GM20000 (cell line): ENCODE measurements around the gene CHMP1A.

ENCODE experiments used
- DNase-seq: peaks from one replicate; pipeline ENCODE4 v3.0.0; 2012; ENCODE audit warnings: low spot score
- TF ChIP-seq, protein P1 (sequence below): IDR thresholded peaks from 2 replicates; pipeline ENCODE4 v1.5.1; 2012; ENCODE audit warnings: mild to moderate bottlenecking, control low read depth; ENCODE audit errors: extremely low read depth, missing control alignments

CHMP1A gene

GRCh38 chr16:89621698-89622409, 35.7 kb downstream of the CHMP1A start:
- no peak for DNase-seq
- TF ChIP-seq, protein P1, sequence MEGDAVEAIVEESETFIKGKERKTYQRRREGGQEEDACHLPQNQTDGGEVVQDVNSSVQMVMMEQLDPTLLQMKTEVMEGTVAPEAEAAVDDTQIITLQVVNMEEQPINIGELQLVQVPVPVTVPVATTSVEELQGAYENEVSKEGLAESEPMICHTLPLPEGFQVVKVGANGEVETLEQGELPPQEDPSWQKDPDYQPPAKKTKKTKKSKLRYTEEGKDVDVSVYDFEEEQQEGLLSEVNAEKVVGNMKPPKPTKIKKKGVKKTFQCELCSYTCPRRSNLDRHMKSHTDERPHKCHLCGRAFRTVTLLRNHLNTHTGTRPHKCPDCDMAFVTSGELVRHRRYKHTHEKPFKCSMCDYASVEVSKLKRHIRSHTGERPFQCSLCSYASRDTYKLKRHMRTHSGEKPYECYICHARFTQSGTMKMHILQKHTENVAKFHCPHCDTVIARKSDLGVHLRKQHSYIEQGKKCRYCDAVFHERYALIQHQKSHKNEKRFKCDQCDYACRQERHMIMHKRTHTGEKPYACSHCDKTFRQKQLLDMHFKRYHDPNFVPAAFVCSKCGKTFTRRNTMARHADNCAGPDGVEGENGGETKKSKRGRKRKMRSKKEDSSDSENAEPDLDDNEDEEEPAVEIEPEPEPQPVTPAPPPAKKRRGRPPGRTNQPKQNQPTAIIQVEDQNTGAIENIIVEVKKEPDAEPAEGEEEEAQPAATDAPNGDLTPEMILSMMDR = no peak

DNA sequence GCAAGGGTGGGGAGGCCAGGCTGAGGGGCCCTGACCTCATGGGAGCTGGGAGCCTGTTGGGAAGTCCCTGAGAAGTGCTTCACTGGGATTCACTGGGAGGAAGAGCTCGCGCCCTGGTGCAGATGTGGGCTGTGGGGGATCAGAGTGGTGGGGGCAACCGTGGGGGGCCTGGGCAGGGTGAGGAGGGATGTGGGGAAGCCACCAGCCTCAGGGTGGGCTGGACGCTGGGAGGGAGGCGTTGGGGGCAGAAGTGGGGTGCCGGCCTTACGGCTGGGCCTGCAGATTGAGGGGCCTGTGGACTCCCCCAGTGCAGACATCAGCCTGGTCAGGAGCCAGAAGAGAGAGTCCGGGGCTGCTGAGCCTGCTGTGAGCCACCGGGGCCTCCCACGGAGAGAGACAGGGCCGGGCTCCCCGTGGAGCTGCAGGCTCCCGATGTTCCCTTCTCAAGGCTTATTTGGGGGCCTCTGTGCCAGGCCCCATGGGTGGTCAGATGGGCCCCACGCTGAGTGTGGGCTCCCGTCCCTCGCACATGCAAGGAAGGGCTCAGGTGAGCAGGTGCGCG, 36.3 kb downstream of the CHMP1A start:
- no peak for DNase-seq
- TF ChIP-seq, protein P1 = no peak

GRCh38 chr16:89620406-89620841, 37.1 kb downstream of the CHMP1A start:
- DNase-seq = no peak
- TF ChIP-seq, protein P1 = no peak

DNA sequence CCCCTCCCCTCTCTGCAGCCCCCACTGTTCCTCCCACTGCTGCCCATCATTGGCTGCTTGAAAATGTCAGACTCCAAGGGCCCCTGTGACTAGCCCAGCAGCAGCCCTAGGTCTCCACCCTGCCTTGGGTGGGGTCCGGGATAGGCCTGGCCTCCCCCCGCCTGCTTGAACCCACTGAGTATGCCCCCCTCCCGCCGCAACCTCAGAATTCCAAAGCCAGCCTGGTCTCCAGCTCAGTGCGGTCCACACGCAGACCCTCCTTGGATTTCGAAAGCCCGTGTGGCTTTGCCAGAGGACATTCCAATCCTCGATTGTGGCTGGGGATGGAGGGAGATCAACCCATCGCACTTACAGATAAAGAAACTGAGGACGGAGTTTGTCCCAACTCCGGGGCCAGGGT, 37.7 kb downstream of the CHMP1A start:
- DNase-seq = no peak
- TF ChIP-seq, protein P1 = no peak

GRCh38 chr16:89618109-89618998, 39.2 kb downstream of the CHMP1A start:
- no peak for DNase-seq
- TF ChIP-seq, protein P1 = no peak

DNA sequence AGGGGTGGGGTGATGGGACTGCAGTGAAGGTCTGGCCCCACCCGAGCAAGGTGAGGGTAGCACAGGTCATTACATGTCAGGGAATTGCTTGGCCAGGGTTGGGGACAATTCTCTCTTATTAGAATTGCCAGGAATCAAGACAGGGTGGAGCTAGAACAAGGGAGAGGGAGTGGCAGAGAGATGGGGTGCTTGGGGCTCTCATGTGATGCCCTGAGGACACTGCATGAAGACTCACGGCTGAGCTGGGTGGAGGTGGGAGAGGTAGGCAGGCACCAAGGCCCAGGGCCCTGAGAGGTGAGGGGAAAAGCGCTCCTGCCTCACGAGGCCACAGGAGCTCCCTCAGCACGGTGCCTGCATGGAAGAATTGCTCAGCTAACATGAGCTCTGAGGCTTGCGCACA, 40.5 kb downstream of the CHMP1A start:
- TF ChIP-seq, protein P1 = no peak
- DNase-seq = no peak

DNA sequence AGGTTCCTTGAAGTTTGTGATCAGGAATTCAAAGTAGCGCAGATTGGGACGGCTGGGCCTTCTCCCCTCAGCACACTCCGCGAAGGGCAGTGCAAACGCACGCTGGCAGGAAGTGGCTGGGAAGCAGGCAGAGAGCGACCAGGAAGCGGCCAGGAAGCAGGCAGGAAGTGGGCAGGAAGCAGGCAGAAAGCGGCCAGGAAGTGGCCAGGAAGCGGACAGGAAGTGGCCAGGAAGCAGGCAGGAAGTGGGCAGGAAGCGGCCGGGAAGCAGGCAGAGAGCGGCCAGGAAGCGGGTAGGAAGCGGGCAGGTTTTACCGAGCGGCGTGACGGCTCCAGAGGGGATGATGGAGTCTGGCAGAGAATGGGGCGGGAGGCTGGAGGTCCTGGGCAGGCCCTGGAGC, 40.9 kb downstream of the CHMP1A start:
- DNase-seq = no peak
- TF ChIP-seq, protein P1 = no peak
